Transverse colon (tissue), 4 donors: ENCODE results near the gene CCR1. TPM values are rescaled to one million over a fixed set of nuclear protein-coding genes. Genes with fewer than 3 reads are reported as not detected.

Experiments
- DNase-seq: peaks from one replicate; pipeline ENCODE4 v3.0.0-alpha.2; 2019
- H3K27ac ChIP-seq, 4 donors: fragments of 200-600 bp; sonication (generic); 2 replicates each; pipeline ENCODE4 v1.5.1; 2016 to 2018; ENCODE audit warnings: inconsistent platforms in 4 of 4
- H3K27me3 ChIP-seq: fragments of 200-600 bp; sonication (generic); 2 replicates; pipeline ENCODE4 v1.5.1; 2017; ENCODE audit warnings: inconsistent platforms
- H3K36me3 ChIP-seq, 4 donors: fragments of 200-600 bp; sonication (generic); 2 replicates each; pipeline ENCODE4 v1.5.1; 2017 to 2019; ENCODE audit warnings: inconsistent platforms in 4 of 4
- H3K4me1 ChIP-seq, 4 donors: fragments of 200-600 bp; sonication (generic); 2 replicates each; pipeline ENCODE4 v1.5.1; 2017 to 2020; ENCODE audit warnings: inconsistent platforms in 4 of 4
- H3K4me3 ChIP-seq, 4 donors: fragments of 200-600 bp; sonication (generic); 1 replicate in 1 of 4; 2 replicates in 3 of 4; pipeline versions ENCODE4 v1.5.1 to v1.6.1; 2017 to 2019; ENCODE audit warnings: inconsistent platforms in 4 of 4
- H3K9me3 ChIP-seq, 2 donors: fragments of 200-600 bp; sonication (generic); 2 replicates each; pipeline ENCODE4 v1.5.1; 2017 to 2019; ENCODE audit warnings: inconsistent platforms in 2 of 2
- EP300 ChIP-seq: sonication (generic); formaldehyde crosslinking; IDR thresholded peaks from one replicate; pipeline ENCODE4 v1.6.1; 2017; ENCODE audit warnings: antibody characterized with exemption, low read depth
- POLR2A ChIP-seq: fragments of 450-650 bp; IDR thresholded peaks from one replicate; pipeline ENCODE4 v1.6.1; 2016; ENCODE audit warnings: antibody characterized with exemption, mild to moderate bottlenecking, moderate library complexity
- POLR2AphosphoS5 ChIP-seq, 3 donors: sonication (generic); formaldehyde crosslinking; IDR thresholded peaks; one replicate each; pipeline ENCODE4 v1.6.1; 2016; ENCODE audit warnings: antibody characterized with exemption in 3 of 3
- WGBS, 2 donors: methylation state at CpG; one replicate each; pipeline ENCODE4 v1.1.5; 2018; ENCODE audit warnings: low coverage in 1 of 2; 5-methylcytosine and 5-hydroxymethylcytosine counted together
- in situ Hi-C, 4 donors: fragments of 200-750 bp; cut with MboI; loops; one replicate each; pipeline versions ENCODE4 v1.15.0 to v1.15.1; 2017; ENCODE audit warnings: low sequenced_read_pairs in 3 of 4, low pct_ligation_motif_present in 1 of 4, low pct_unique_long_range_greater_than_20kb in 1 of 4
- intact Hi-C: fragments of 100-400 bp; cut with DNase I; formaldehyde crosslinking; loops from one replicate; pipeline ENCODE4 v1.15.1; 2023; ENCODE audit warnings: low total_unique reads
- total RNA-seq, 4 donors: library from RNA; depleted of rRNA; stranded (reverse); fragments of >200 nt; gene quantifications; one replicate each; pipeline ENCODE4 v1.1.0, GENCODE V29; 2016
- TF ChIP-seq, protein P1 (sequence below), 5 experiments: fragments of 200-600 bp in 3 of 5; fragments of 450-650 bp in 2 of 5; sonication (generic) in 3 of 5; IDR thresholded peaks; 1 replicate in 2 of 5; 2 replicates in 3 of 5; pipeline ENCODE4 v1.5.1; 2016 to 2017; ENCODE audit warnings: antibody characterized with exemption in 5 of 5, inconsistent platforms in 3 of 5, mild to moderate bottlenecking in 2 of 5, moderate library complexity in 1 of 5

Gene CCR1
- total RNA-seq, 4 donors from 2014 or later, result 1.9 to 4.4 (median 3.3) TPM; not detected in 1

DNA sequence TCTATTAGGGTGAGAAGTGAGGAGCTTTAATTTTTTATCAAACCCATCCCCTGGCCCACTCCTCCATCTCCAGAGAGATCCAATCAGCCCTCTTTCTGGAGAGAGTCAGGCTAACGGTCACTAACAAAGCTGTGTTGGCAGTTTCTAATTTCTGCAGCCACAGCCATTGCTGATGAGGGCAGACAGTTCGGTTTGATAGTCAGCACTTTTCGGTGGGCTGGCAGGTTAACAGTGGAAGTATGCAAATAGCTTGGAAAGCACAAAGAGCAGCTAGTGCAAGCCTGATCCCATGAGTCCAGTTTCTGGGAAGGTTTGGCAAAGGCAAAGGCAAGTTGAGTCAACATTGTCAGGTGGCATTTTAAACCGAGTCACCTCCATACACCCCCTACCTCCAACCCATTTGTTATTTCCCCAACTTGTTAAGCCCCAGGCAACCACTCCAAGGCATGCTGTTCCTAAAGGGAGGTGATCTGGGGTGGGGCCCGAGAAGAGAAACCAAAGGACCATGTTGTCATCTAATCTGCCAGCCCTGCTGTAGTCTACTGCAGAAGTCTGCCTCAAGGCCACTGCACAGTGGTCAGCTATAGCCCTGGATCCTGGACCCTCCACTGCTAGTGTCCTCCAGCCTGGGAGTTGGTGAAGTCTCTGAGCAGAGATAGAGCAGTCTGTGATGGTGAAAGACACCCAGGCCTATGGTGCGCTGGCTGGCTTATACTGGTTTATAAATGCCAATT lies 1.7 kb downstream of the CCR1 start:
- in situ Hi-C loops, result loop anchor here in 2 of 4 donors (25.0 kb wide), 2 partner anchors 119 to 269 kb away; partner anchors contain the start of gene CXCR6 (in 2 of the 2)
- H3K27ac ChIP-seq, result peak overlapping the region in 3 of 4 donors; percentile 17 to 26 (median 19)
- H3K4me3 ChIP-seq, result peak overlapping the region in 1 of 4 donors; percentile 33
- DNase-seq, result no peak
- TF ChIP-seq POLR2A, result no peak
- TF ChIP-seq POLR2AphosphoS5 (IDR thresholded peaks at IDR 0.05), result no peak
- WGBS, 2 donors, result 82 to 100% methylated on average over 1 to 6 of the region's 6 CpGs
- no peaks in the 10 kb centered on the region for H3K27me3 ChIP-seq
- no peaks in the 10 kb centered on the region for H3K9me3 ChIP-seq
- intact Hi-C loops, result no loop called here
- H3K36me3 ChIP-seq, result no peaks in the 10 kb centered on the region
- no peaks in the 10 kb centered on the region for H3K4me1 ChIP-seq

DNA sequence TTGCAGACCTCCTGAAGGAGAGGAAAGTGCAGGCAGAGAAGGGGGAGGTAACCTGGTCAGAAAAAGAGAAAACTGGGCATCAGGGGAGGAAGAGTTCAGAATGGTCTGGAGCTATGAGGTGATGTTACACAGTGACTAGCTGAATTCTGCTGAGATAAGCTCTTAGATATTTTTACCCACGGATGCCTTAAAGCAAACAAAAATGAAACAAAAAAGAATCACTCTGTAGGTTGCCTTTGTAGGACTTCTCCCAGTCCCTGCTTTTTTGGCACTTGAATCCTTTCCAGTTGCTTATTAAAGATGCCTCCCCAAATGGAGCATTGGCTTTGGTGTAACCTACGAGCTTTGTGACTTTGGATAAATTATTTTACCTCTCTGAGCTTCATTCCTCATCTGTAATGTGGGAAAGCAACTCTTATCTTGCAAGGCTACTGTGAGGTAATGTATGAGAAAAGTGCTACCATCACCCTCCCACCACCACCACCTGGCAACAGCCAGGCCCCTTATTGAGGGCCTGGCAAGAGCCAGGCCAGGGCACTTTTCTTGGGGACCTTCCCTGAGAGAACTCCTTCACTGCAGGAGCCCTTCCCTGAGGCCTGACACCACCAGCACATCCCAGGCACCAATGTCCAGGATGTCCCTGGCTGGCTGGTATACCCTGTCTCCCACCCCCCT lies 2.7 kb downstream of the CCR1 start:
- TF ChIP-seq EP300, result no peak
- TF ChIP-seq POLR2A, result no peak
- TF ChIP-seq POLR2AphosphoS5 (IDR thresholded peaks at IDR 0.05), result no peak
- TF ChIP-seq, protein P1, sequence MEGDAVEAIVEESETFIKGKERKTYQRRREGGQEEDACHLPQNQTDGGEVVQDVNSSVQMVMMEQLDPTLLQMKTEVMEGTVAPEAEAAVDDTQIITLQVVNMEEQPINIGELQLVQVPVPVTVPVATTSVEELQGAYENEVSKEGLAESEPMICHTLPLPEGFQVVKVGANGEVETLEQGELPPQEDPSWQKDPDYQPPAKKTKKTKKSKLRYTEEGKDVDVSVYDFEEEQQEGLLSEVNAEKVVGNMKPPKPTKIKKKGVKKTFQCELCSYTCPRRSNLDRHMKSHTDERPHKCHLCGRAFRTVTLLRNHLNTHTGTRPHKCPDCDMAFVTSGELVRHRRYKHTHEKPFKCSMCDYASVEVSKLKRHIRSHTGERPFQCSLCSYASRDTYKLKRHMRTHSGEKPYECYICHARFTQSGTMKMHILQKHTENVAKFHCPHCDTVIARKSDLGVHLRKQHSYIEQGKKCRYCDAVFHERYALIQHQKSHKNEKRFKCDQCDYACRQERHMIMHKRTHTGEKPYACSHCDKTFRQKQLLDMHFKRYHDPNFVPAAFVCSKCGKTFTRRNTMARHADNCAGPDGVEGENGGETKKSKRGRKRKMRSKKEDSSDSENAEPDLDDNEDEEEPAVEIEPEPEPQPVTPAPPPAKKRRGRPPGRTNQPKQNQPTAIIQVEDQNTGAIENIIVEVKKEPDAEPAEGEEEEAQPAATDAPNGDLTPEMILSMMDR (IDR thresholded peaks at IDR 0.05), result no peak
- Histone ChIP-seq H3K27me3 (no peaks in the 10 kb centered on the region), H3K27ac (no peak overlapping the region), H3K9me3 (no peaks in the 10 kb centered on the region), H3K4me3 (no peak overlapping the region), H3K36me3 (no peaks in the 10 kb centered on the region), H3K4me1 (no peaks in the 10 kb centered on the region)
- DNase-seq, result no peak
- in situ Hi-C loops, result loop anchor here in 2 of 4 donors (25.0 kb wide), 2 partner anchors 118 to 268 kb away; partner anchors contain the start of gene CXCR6 (in 2 of the 2)
- intact Hi-C loops, result no loop called here
- WGBS, 2 donors, result 60% methylated on average over 2 of the region's 2 CpGs

DNA sequence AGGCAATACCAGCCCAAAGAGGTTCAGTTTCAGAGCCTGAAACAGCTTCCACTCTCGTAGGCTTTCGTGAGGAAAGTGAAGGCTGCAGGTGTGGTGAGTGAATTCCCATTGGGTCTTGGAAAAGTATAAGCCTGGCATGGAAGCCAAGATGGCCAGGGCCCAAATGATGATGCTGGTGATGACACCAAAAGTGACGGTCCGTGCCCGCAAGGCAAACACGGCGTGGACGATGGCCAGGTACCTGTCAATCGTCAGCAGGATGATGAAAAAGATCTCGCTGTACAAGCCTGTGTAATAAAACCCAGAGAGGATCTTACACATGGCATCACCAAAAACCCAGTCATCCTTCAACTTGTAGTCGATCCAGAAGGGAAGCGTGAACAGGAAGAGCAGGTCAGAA lies 4.4 kb downstream of the CCR1 start:
- Histone ChIP-seq H3K27me3 (no peaks in the 10 kb centered on the region), H3K27ac (no peak overlapping the region), H3K4me1 (no peaks in the 10 kb centered on the region), H3K9me3 (no peaks in the 10 kb centered on the region), H3K36me3 (no peaks in the 10 kb centered on the region), H3K4me3 (no peak overlapping the region)
- WGBS, 2 donors, result 95% methylated on average over 11 to 12 of the region's 12 CpGs
- TF ChIP-seq POLR2A, result no peak
- TF ChIP-seq, protein P1 (IDR thresholded peaks at IDR 0.05), result no peak
- no peak for TF ChIP-seq POLR2AphosphoS5 (IDR thresholded peaks at IDR 0.05)
- TF ChIP-seq EP300, result no peak
- intact Hi-C loops, result no loop called here
- in situ Hi-C loops, result loop anchor here in 2 of 4 donors (25.0 kb wide), 2 partner anchors 116 to 266 kb away; partner anchors contain the start of gene CXCR6 (in 2 of the 2)
- DNase-seq, result no peak

DNA sequence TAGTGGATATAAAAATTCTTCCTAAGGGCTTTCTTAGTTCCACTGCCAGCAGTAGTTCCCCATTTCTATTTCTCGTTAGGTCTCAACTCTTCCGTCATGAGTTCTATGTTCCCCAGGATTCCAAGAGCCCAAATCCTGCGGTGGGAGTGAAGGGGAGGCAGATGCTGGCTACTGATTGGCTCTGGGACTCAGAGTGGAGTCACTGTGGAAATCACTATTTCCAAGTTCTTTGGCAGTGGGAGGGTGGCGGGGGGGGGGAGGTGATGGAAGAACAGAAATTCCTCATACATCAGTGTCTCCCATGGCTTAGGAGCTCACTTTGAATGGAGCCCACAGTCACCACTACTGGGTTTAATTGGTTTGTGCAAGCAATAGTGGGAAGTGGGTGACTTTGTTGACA lies 5.6 kb downstream of the CCR1 start:
- WGBS, 2 donors, result 80 to 87% methylated on average over 4 of the region's 4 CpGs
- Histone ChIP-seq H3K9me3 (peaks cover 0 to 5% of the 10 kb centered on the region in 2 donors), H3K27me3 (no peaks in the 10 kb centered on the region), H3K36me3 (no peaks in the 10 kb centered on the region), H3K4me3 (no peak overlapping the region), H3K27ac (no peak overlapping the region), H3K4me1 (no peaks in the 10 kb centered on the region)
- DNase-seq, result no peak
- no peak for TF ChIP-seq POLR2AphosphoS5 (IDR thresholded peaks at IDR 0.05)
- TF ChIP-seq EP300, result no peak
- no peak for TF ChIP-seq POLR2A
- TF ChIP-seq, protein P1 (IDR thresholded peaks at IDR 0.05), result no peak
- intact Hi-C loops (no loop called here), in situ Hi-C loops (loop anchor here in 2 of 4 donors (25.0 kb wide), 2 partner anchors 115 to 265 kb away; partner anchors contain the start of gene CXCR6 (in 2 of the 2))
